ENCODE data around the gene CNNM1.

GRCh38 chr10:99328579-99329303 is 415 bp upstream of the CNNM1 start:
- TF ChIP-seq ZFP36 (IDR thresholded peaks at IDR 0.05; ENCODE audit: low read depth, low read length, partially characterized antibody) (no peak), NRF1 (conservative IDR thresholded peaks at IDR 0.05 in 1 of 2, IDR thresholded peaks at IDR 0.05 in 1 of 2) (no peak), EHMT2 (IDR thresholded peaks at IDR 0.05) (no peak), ZNF512 (tag; IDR thresholded peaks at IDR 0.05) (no peak), MED1 (CRISPR knock-in tag; IDR thresholded peaks at IDR 0.05; ENCODE audit: borderline replicate concordance) (no peak), NR2C2 (CRISPR knock-in tag; IDR thresholded peaks at IDR 0.05) (no peak), NR2C2 (tag; IDR thresholded peaks at IDR 0.05) (no peak), CHD1 (IDR thresholded peaks at IDR 0.05; ENCODE audit: low read length) (no peak), ZNF24 (IDR thresholded peaks at IDR 0.05) (no peak), SFPQ (IDR thresholded peaks at IDR 0.05; ENCODE audit: low read depth, low read length) (no peak), NFE2L1 (tag; IDR thresholded peaks at IDR 0.05; ENCODE audit: borderline replicate concordance, low read depth) (no peak), ZKSCAN1 (IDR thresholded peaks at IDR 0.05; ENCODE audit: low read depth, low read length) (no peak)
